Ascending aorta (tissue), 2 donors: ENCODE measurements around the gene ITGAX. TPM values are rescaled to one million over a fixed set of nuclear protein-coding genes. Genes with fewer than 3 reads are reported as not detected.

Experiments used
- DNase-seq, 2 donors: peaks; one replicate each; pipeline ENCODE4 v3.0.0-alpha.2; 2019; ENCODE audit warnings: low spot score in 2 of 2
- H3K27ac ChIP-seq, 2 donors: fragments of 200-600 bp; sonication (generic); one replicate each; pipeline ENCODE4 v1.5.1; 2016 to 2017; ENCODE audit warnings: mild to moderate bottlenecking in 1 of 2
- H3K27me3 ChIP-seq: fragments of 200-600 bp; sonication (generic); one replicate; pipeline ENCODE4 v1.5.1; 2017
- H3K36me3 ChIP-seq, 2 donors: fragments of 200-600 bp; sonication (generic); one replicate each; pipeline ENCODE4 v1.5.1; 2016
- H3K4me1 ChIP-seq, 2 donors: fragments of 200-600 bp; sonication (generic); one replicate each; pipeline ENCODE4 v1.5.1; 2016 to 2017; ENCODE audit warnings: mild to moderate bottlenecking in 1 of 2
- H3K4me3 ChIP-seq, 2 donors: fragments of 200-600 bp; sonication (generic); one replicate each; pipeline ENCODE4 v1.5.1; 2016 to 2017; ENCODE audit warnings: mild to moderate bottlenecking in 1 of 2
- H3K9me3 ChIP-seq, 2 donors: fragments of 200-600 bp; sonication (generic); one replicate each; pipeline ENCODE4 v1.5.1; 2016
- intact Hi-C: fragments of 100-400 bp; cut with DNase I; formaldehyde crosslinking; loops from one replicate; pipeline ENCODE4 v1.15.1; 2023
- total RNA-seq: library from RNA; depleted of rRNA; stranded (reverse); fragments of >200 nt; gene quantifications from one replicate; pipeline ENCODE4 v1.1.0, GENCODE V29; 2016
- TF ChIP-seq, protein P1 (sequence below), 3 experiments: fragments of 200-600 bp in 2 of 3; fragments of 450-650 bp in 1 of 3; sonication (generic) in 2 of 3; IDR thresholded peaks; one replicate each; pipeline ENCODE4 v1.5.1; 2016 to 2019; ENCODE audit warnings: antibody characterized with exemption in 3 of 3, mild to moderate bottlenecking in 1 of 3, moderate library complexity in 1 of 3

ITGAX gene
- total RNA-seq, 1 donor from 2014 or later, result 3.6 TPM

DNA sequence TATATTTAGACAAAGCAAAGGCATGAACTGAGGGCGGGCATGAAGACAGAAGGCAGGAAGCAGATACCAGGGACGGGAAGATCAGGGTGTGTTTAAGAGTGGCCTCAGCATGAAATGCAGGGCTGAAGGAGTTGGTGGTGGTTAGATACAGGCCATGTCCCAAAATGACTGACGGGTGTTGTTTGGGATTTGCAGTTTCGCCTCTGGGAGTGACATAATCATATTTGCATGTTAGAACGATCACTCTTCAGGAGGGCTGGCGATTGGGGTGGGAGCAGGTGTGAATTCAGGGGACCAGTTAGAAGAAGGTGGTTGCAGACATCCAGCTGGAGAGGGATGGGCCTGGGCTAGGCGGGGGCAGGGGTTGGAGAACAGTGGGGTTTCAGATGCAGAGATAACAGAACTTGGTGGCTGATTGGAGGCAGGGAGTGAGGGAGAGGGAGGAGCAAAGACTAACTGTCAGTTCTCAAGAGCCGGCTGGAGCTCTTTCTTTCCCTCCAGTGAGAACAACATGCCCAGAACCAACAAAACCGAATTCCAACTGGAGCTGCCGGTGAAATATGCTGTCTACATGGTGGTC is 27.2 kb upstream of the ITGAX start:
- Histone ChIP-seq H3K27me3 (no peaks in the 10 kb centered on the region), H3K27ac (no peak overlapping the region), H3K36me3 (no peaks in the 10 kb centered on the region), H3K9me3 (peaks cover 0 to 3% of the 10 kb centered on the region in 2 donors), H3K4me3 (no peak overlapping the region), H3K4me1 (no peaks in the 10 kb centered on the region)
- TF ChIP-seq, protein P1, sequence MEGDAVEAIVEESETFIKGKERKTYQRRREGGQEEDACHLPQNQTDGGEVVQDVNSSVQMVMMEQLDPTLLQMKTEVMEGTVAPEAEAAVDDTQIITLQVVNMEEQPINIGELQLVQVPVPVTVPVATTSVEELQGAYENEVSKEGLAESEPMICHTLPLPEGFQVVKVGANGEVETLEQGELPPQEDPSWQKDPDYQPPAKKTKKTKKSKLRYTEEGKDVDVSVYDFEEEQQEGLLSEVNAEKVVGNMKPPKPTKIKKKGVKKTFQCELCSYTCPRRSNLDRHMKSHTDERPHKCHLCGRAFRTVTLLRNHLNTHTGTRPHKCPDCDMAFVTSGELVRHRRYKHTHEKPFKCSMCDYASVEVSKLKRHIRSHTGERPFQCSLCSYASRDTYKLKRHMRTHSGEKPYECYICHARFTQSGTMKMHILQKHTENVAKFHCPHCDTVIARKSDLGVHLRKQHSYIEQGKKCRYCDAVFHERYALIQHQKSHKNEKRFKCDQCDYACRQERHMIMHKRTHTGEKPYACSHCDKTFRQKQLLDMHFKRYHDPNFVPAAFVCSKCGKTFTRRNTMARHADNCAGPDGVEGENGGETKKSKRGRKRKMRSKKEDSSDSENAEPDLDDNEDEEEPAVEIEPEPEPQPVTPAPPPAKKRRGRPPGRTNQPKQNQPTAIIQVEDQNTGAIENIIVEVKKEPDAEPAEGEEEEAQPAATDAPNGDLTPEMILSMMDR (IDR thresholded peaks at IDR 0.05), result no peak
- intact Hi-C loops, result no loop called here
- DNase-seq, result no peak

DNA sequence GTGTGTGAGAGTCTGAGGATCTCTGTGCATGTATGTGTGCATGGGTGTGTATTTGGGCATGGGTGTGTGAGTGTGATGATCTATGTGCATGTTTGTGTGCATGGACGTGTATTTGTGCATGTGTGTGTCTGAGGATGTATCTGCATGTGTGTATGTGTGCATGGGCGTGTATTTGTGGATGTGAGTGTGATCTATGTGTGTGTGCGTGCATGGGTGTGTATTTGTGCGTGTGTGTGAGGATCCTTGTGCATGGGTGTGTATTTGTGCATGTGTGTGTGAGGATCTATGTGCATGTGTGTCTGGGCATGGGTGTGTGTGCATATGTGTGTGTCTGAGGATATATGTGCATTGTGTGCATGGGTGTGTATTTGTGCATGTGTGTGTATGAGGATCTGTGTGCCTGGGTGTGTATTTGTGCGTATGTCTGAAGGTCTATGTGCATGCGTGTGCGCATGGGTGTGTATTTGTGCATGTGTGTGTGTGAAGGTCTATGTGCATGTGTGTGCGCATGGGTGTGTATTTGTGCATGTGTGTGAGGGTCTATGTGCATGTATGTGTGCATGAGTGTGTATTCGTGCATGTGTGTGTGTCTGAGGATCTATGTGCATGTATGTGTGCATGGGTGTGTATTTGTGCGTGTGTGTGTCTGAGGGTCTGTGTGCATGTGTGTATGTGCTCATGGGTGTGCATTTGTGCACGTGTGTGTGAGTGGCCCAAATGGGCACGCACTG is 26.5 kb upstream of the ITGAX start:
- Histone ChIP-seq H3K4me3 (no peak overlapping the region), H3K9me3 (no peaks in the 10 kb centered on the region), H3K36me3 (no peaks in the 10 kb centered on the region), H3K27ac (no peak overlapping the region), H3K4me1 (no peaks in the 10 kb centered on the region), H3K27me3 (no peaks in the 10 kb centered on the region)
- TF ChIP-seq, protein P1 (IDR thresholded peaks at IDR 0.05), result no peak
- DNase-seq, result no peak
- intact Hi-C loops, result no loop called here

DNA sequence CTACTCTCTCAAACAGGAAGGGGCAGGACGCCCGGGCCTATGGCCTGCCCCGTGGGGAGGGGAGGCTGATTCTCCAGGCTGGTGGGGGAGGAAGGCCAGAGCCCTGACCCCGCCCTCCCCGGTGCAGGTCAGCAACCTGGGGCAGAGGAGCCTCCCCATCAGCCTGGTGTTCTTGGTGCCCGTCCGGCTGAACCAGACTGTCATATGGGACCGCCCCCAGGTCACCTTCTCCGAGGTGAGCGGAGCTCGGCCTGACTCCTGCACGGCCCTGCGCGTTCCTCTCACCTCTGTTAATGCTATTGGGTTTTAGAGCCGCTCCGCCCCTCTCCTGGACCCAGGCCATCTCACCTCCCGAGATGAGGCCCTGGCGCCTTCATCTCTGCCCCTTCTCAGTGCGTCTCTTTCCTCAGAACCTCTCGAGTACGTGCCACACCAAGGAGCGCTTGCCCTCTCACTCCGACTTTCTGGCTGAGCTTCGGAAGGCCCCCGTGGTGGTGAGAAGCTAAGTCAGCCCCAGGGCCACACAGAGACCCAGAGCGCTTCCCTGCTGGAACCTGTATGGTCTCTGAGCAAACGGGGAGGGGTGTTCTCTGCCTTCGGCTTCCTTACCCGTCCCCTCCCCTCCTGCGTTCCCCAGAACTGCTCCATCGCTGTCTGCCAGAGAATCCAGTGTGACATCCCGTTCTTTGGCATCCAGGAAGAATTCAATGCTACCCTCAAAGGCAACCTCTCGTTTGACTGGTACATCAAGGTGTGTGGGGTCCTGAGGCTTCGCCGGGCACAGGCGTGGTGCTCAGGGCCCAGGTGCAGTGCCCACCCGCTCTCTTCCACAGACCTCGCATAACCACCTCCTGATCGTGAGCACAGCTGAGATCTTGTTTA is 25.1 kb upstream of the ITGAX start:
- TF ChIP-seq, protein P1 (IDR thresholded peaks at IDR 0.05), result no peak
- Histone ChIP-seq H3K9me3 (no peaks in the 10 kb centered on the region), H3K27ac (no peak overlapping the region), H3K4me1 (no peaks in the 10 kb centered on the region), H3K27me3 (no peaks in the 10 kb centered on the region), H3K4me3 (no peak overlapping the region), H3K36me3 (no peaks in the 10 kb centered on the region)
- DNase-seq, result no peak
- intact Hi-C loops, result no loop called here

DNA sequence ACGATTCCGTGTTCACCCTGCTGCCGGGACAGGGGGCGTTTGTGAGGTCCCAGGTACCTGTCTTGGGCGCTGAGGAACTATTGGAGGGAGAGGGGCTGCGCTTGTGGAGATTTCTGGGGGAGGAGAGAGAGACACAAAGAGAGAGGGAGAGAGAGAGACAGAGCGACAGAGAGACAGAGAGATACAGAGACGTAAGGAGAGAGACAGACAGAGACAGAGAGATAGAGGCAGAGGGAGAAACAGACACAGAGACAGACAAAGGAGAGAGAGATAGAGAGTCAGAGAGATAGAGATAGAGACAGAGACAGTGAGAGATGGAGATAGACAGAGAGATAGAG is 24.5 kb upstream of the ITGAX start:
- no peaks in the 10 kb centered on the region for H3K4me1 ChIP-seq
- DNase-seq, result no peak
- no peak overlapping the region for H3K27ac ChIP-seq
- no peaks in the 10 kb centered on the region for H3K27me3 ChIP-seq
- H3K36me3 ChIP-seq, result no peaks in the 10 kb centered on the region
- no peak overlapping the region for H3K4me3 ChIP-seq
- TF ChIP-seq, protein P1 (IDR thresholded peaks at IDR 0.05), result no peak
- no peaks in the 10 kb centered on the region for H3K9me3 ChIP-seq
- intact Hi-C loops, result no loop called here

DNA sequence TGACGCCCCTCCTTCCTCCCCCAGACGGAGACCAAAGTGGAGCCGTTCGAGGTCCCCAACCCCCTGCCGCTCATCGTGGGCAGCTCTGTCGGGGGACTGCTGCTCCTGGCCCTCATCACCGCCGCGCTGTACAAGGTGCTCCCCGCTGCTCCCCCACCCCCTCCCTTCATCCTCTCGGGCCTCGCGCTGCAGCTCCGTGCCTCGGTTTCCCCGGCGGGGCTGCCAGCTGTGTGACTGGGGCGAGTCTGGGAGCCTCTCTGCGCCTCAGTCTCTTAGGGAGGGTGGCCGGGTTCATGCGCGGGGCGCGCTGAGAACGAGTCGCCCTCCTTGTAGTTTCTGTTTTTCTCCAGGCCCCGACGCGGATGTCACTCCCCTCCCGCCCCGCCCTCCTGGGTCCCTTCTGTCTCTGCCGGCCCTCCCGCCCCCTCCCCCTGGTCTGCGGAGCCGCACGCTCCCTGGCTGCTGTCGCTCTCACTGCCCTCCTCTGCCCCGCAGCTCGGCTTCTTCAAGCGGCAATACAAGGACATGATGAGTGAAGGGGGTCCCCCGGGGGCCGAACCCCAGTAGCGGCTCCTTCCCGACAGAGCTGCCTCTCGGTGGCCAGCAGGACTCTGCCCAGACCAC is 23.7 kb upstream of the ITGAX start:
- TF ChIP-seq, protein P1 (IDR thresholded peaks at IDR 0.05), result no peak
- intact Hi-C loops, result no loop called here
- DNase-seq, result no peak
- H3K27ac ChIP-seq, result no peak overlapping the region
- H3K4me3 ChIP-seq, result peak overlapping the region; percentile 33 to 36
- no peaks in the 10 kb centered on the region for H3K9me3 ChIP-seq
- H3K27me3 ChIP-seq, result no peaks in the 10 kb centered on the region
- H3K36me3 ChIP-seq, result no peaks in the 10 kb centered on the region
- H3K4me1 ChIP-seq, result no peaks in the 10 kb centered on the region
